IPS DF 6.9 (cell line): ENCODE data around the gene TAAR1.
"Not testable (repeated sequence)": the region's sequence is repeated elsewhere in the genome, so short reads cannot be mapped to it uniquely, and the experiment has no call there.

Source experiments
- DNase-seq: peaks from one replicate; pipeline ENCODE4 v3.0.0-alpha.2; 2013; ENCODE audit warnings: low read depth, low spot score
- H3K27ac ChIP-seq: one replicate; pipeline ENCODE4 v1.5.1; 2013; ENCODE audit warnings: low read length, control low read depth
- H3K27me3 ChIP-seq: 2 replicates; pipeline ENCODE4 v1.6.1; 2013; ENCODE audit warnings: mild to moderate bottlenecking, low read length; ENCODE audit not compliant: control insufficient read depth, insufficient read depth
- H3K36me3 ChIP-seq: 2 replicates; pipeline ENCODE4 v1.6.1; 2013; ENCODE audit warnings: low read length; ENCODE audit not compliant: control insufficient read depth, insufficient read depth
- H3K4me1 ChIP-seq: 2 replicates; pipeline ENCODE4 v1.6.1; 2013; ENCODE audit warnings: low read length; ENCODE audit not compliant: control insufficient read depth, insufficient read depth
- H3K4me3 ChIP-seq: 2 replicates; pipeline ENCODE4 v1.5.1; 2013; ENCODE audit warnings: mild to moderate bottlenecking, low read length
- H3K9me3 ChIP-seq: 2 replicates; pipeline ENCODE4 v1.6.1; 2013; ENCODE audit warnings: low read length, inconsistent platforms; ENCODE audit not compliant: control insufficient read depth, insufficient read depth
- WGBS: extraction: QIAGEN DNeasy Blood & Tissue Kit; methylation state at CpG from one replicate; pipeline ENCODE4 v1.1.7; 2013; ENCODE audit warnings: mixed read lengths, missing lambda C conversion rate; ENCODE audit not compliant: insufficient read length, insufficient coverage; 5-methylcytosine and 5-hydroxymethylcytosine counted together

The TAAR1 gene

GRCh38 chr6:132600900-132601299 lies 58.1 kb downstream of the TAAR1 start:
- H3K36me3 ChIP-seq, H3K9me3 ChIP-seq, H3K27me3 ChIP-seq, DNase-seq, H3K27ac ChIP-seq, H3K4me1 ChIP-seq, H3K4me3 ChIP-seq: not testable (repeated sequence)

DNA sequence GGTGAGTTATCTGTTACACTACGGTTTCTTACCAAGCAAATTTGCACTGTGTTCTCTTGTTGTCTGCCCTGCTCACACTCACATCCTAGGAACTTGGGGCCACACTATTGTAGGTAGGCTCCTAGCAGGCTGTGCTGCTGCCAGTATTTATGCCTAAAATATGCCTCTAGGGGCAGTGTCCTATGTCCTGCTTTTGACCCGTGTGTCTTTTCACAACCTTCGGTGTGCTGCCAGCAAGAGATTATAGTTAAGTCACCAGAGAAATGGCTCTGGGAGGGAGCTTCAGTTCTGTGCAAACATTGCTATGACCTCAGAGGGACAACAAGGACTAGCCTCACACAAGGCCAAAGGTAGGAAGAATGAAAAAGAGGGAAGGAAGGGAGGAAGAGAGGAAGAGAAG lies 60.5 kb downstream of the TAAR1 start:
- DNase-seq: peak; percentile 33
- Histone ChIP-seq H3K9me3 (no peaks in the 10 kb centered on the region), H3K27ac (no peak overlapping the region), H3K4me3 (no peak overlapping the region), H3K4me1 (no peaks in the 10 kb centered on the region), H3K27me3 (no peaks in the 10 kb centered on the region), H3K36me3 (no peaks in the 10 kb centered on the region)
- WGBS: no CpG with 5 or more reads among the region's 3 CpGs

DNA sequence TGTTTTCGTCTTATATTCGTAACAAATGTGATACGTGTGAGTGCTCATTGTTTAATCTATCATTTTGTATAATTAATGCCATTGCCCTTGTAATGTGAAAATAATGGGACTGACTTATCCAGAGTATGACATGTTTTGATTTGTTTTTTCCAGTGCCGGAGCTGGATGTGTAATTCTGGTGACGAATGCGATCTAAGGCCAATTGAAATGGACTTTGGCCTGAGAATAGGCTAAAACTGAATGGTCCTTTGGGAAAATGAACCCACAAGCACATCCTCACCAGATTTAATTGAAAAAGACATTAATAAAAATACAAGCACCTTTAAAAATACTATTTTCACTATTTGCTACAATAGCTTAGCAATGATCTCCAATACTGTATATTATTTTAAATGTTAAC lies 62.8 kb downstream of the TAAR1 start:
- Histone ChIP-seq H3K4me3 (no peak overlapping the region), H3K27ac (no peak overlapping the region), H3K36me3 (no peaks in the 10 kb centered on the region), H3K27me3 (no peaks in the 10 kb centered on the region), H3K9me3 (no peaks in the 10 kb centered on the region), H3K4me1 (no peaks in the 10 kb centered on the region)
- no CpG with 5 or more reads among the region's 6 CpGs for WGBS
- no peak for DNase-seq
